Natural killer cell (primary cell): ENCODE measurements around the gene MEGF6. TPM values are rescaled to one million over a fixed set of nuclear protein-coding genes. Genes with fewer than 3 reads are reported as not detected.

Experiments used
- ATAC-seq, 3 donors: fragments of 150-1000 bp in 2 of 3; fragments of 200-7000 bp in 1 of 3; cut with Tn5 transposase; 1 replicate in 1 of 3; 2 replicates in 2 of 3; pipeline ENCODE4 v1.10.0; 2021; ENCODE audit warnings: mild to moderate bottlenecking in 2 of 3, moderate library complexity in 2 of 3
- DNase-seq, 2 donors: peaks; one replicate each; pipeline versions ENCODE4 v3.0.0 to v3.0.0-alpha.2; 2013 to 2021; ENCODE audit warnings: mixed read lengths in 1 of 2
- H3K27ac ChIP-seq: one replicate; pipeline ENCODE4 v1.5.1; 2013; ENCODE audit warnings: mild to moderate bottlenecking, low read length
- H3K27me3 ChIP-seq: one replicate; pipeline ENCODE4 v1.6.1; 2013; ENCODE audit warnings: low read length; ENCODE audit not compliant: control insufficient read depth, insufficient read depth
- H3K36me3 ChIP-seq: one replicate; pipeline ENCODE4 v1.6.1; 2013; ENCODE audit warnings: low read length; ENCODE audit not compliant: control insufficient read depth, insufficient read depth
- H3K4me1 ChIP-seq: one replicate; pipeline ENCODE4 v1.6.1; 2013; ENCODE audit warnings: low read length; ENCODE audit not compliant: control insufficient read depth, insufficient read depth
- H3K4me3 ChIP-seq: one replicate; pipeline ENCODE4 v1.5.1; 2013; ENCODE audit warnings: low read length
- H3K9me3 ChIP-seq: one replicate; pipeline ENCODE4 v1.6.1; 2013; ENCODE audit warnings: low read length; ENCODE audit not compliant: control insufficient read depth, insufficient read depth
- H3K27ac Mint-ChIP-seq, 2 donors: one replicate each; pipeline ENCODE4 v1.8.0; 2022; ENCODE audit warnings: mild to moderate bottlenecking in 2 of 2, mixed read lengths in 2 of 2, moderate library complexity in 1 of 2
- H3K27me3 Mint-ChIP-seq, 2 donors: one replicate each; pipeline ENCODE4 v1.8.0; 2022; ENCODE audit warnings: low read depth in 2 of 2, mixed read lengths in 2 of 2
- H3K36me3 Mint-ChIP-seq: one replicate; pipeline ENCODE4 v1.8.0; 2022; ENCODE audit warnings: mixed read lengths
- H3K4me1 Mint-ChIP-seq, 2 donors: one replicate each; pipeline ENCODE4 v1.8.0; 2022; ENCODE audit warnings: mixed read lengths in 2 of 2
- H3K4me3 Mint-ChIP-seq: one replicate; pipeline ENCODE4 v1.8.0; 2022; ENCODE audit warnings: mild to moderate bottlenecking, moderate library complexity, mixed read lengths
- H3K9me3 Mint-ChIP-seq, 2 donors: one replicate each; pipeline ENCODE4 v1.8.0; 2022; ENCODE audit warnings: mixed read lengths in 2 of 2
- WGBS: methylation state at CpG from one replicate; pipeline ENCODE4 v1.1.7; 2013; ENCODE audit warnings: missing lambda C conversion rate; ENCODE audit not compliant: insufficient coverage; 5-methylcytosine and 5-hydroxymethylcytosine counted together
- intact Hi-C: fragments of 100-400 bp; cut with micrococcal nuclease; formaldehyde crosslinking; loops from one replicate; pipeline ENCODE4 v1.14.2; 2022
- total RNA-seq, 4 donors: library from RNA; stranded (reverse); fragments of 120-200 nt in 1 of 4; gene quantifications; one replicate each; pipeline versions ENCODE4 v1.2.3 to v1.2.4, GENCODE V29; 2013 to 2022
- TF ChIP-seq, protein P1 (sequence below): fragments of 200-600 bp; IDR thresholded peaks from one replicate; pipeline ENCODE4 v1.8.0; 2022; ENCODE audit warnings: antibody characterized with exemption

The MEGF6 gene
- total RNA-seq, 3 donors from 2014 or later (not counting 1 experiment from before 2014, with no cell fraction given): 3.1 to 15.6 (median 5.1) TPM

DNA sequence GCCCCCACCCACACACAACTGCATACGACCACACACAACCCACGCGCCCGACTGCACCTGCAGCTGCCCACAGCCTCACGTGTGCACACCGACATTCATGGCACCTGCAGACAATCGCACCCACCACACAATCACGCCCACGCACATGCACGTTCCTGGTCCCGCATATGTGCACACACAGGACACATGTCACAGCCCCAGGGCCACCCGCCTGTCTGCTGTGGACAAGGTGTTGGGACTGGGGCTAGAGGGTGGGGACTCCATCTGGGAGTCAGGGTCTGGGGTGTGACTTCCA, 100.4 kb downstream of the MEGF6 start:
- TF ChIP-seq, protein P1, sequence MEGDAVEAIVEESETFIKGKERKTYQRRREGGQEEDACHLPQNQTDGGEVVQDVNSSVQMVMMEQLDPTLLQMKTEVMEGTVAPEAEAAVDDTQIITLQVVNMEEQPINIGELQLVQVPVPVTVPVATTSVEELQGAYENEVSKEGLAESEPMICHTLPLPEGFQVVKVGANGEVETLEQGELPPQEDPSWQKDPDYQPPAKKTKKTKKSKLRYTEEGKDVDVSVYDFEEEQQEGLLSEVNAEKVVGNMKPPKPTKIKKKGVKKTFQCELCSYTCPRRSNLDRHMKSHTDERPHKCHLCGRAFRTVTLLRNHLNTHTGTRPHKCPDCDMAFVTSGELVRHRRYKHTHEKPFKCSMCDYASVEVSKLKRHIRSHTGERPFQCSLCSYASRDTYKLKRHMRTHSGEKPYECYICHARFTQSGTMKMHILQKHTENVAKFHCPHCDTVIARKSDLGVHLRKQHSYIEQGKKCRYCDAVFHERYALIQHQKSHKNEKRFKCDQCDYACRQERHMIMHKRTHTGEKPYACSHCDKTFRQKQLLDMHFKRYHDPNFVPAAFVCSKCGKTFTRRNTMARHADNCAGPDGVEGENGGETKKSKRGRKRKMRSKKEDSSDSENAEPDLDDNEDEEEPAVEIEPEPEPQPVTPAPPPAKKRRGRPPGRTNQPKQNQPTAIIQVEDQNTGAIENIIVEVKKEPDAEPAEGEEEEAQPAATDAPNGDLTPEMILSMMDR: no peak
- 81% methylated on average over 12 of the region's 12 CpGs for WGBS
- DNase-seq (no peak), ATAC-seq (no peak)
- Histone ChIP-seq H3K27ac (no peak overlapping the region), H3K27me3 (no peaks in the 10 kb centered on the region), H3K4me3 (no peak overlapping the region), H3K36me3 (no peaks in the 10 kb centered on the region), H3K4me1 (no peaks in the 10 kb centered on the region), H3K9me3 (no peaks in the 10 kb centered on the region)
- Mint-ChIP-seq H3K36me3 (no peaks in the 10 kb centered on the region), H3K27me3 (no peaks in the 10 kb centered on the region), H3K4me1 (no peaks in the 10 kb centered on the region), H3K4me3 (no peak overlapping the region), H3K9me3 (no peaks in the 10 kb centered on the region), H3K27ac (no peak overlapping the region)
- intact Hi-C loops: no loop called here

DNA sequence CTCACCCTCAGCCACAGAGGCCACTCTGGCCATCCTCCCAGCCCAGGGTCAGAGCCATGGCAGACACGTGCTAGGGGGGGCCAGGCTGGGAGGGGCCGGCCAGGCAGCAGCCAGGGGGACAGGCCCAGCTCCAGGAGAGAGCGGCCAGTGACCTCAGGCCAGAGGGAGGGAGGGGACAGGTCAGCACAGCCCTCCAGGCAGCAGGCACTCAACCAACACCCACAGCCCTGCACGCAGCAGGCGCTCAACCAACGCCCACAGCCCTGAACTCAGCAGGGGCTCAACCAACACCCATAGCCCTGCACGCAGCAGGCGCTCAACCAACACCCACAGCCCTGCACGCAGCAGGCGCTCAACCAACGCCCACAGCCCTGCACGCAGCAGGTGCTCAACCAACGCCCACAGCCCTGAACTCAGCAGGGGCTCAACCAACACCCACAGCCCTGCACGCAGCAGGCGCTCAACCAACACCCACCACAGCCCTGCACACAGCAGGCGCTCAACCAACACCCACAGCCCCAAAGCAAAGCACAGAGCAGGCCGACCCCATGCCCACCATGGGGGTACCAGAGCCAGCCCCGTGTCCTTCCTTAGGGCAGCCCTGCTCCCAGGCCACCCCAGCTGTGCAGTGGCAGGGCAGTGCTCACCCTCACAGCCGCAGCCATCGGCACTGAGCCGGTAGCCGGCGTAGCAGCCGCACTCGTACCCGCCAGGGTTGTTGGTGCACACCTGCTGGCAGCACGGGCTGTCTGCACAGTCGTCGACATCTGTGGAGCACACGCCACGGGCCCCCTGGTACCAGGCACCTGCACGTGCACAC, 101.0 kb downstream of the MEGF6 start:
- Mint-ChIP-seq H3K27ac (no peak overlapping the region), H3K27me3 (no peaks in the 10 kb centered on the region), H3K4me3 (no peak overlapping the region), H3K4me1 (no peaks in the 10 kb centered on the region), H3K9me3 (no peaks in the 10 kb centered on the region), H3K36me3 (no peaks in the 10 kb centered on the region)
- Histone ChIP-seq H3K9me3 (no peaks in the 10 kb centered on the region), H3K27ac (no peak overlapping the region), H3K36me3 (no peaks in the 10 kb centered on the region), H3K4me3 (no peak overlapping the region), H3K4me1 (no peaks in the 10 kb centered on the region), H3K27me3 (no peaks in the 10 kb centered on the region)
- ATAC-seq: no peak
- intact Hi-C loops: no loop called here
- WGBS: 88% methylated on average over 32 of the region's 32 CpGs
- no peak for DNase-seq
- TF ChIP-seq, protein P1: no peak

DNA sequence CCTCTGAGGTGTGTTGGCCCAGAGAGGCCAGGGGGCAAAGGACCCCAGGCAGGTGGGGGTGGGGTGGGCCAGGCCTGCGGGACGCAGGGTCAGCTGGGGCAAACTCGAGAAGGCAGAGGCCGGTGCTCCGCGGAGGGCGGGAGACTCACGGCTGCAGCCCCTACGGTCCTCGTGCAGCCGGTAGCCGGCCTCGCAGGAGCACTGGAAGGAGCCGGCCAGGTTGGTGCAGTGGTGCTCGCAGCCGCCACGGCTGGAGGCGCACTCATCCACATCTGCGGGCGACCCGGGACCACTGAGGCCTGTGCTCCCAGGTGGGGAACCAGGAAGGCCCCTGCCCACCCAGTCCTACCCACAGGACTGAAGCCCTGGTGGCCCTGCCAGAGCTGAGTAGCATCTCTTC, 101.6 kb downstream of the MEGF6 start:
- intact Hi-C loops: no loop called here
- no peaks in the 10 kb centered on the region for H3K36me3 ChIP-seq
- no peak for ATAC-seq
- H3K36me3 Mint-ChIP-seq: no peaks in the 10 kb centered on the region
- no peak overlapping the region for H3K27ac Mint-ChIP-seq
- no peaks in the 10 kb centered on the region for H3K9me3 Mint-ChIP-seq
- DNase-seq: no peak
- H3K27ac ChIP-seq: no peak overlapping the region
- H3K27me3 Mint-ChIP-seq: no peaks in the 10 kb centered on the region
- H3K9me3 ChIP-seq: no peaks in the 10 kb centered on the region
- no peak overlapping the region for H3K4me3 ChIP-seq
- no peaks in the 10 kb centered on the region for H3K4me1 Mint-ChIP-seq
- no peak overlapping the region for H3K4me3 Mint-ChIP-seq
- TF ChIP-seq, protein P1: no peak
- 97% methylated on average over 21 of the region's 21 CpGs for WGBS
- H3K27me3 ChIP-seq: no peaks in the 10 kb centered on the region
- no peaks in the 10 kb centered on the region for H3K4me1 ChIP-seq
